GM12891 (cell line): Measurements from ENCODE around the gene TPP2.

Experiments
- PAX5 ChIP-seq: IDR thresholded peaks from 2 replicates; pipeline ENCODE4 v1.6.1; 2011; ENCODE audit warnings: low read length, moderate library complexity, mild to moderate bottlenecking; ENCODE audit not compliant: insufficient read depth, severe bottlenecking
- POLR2A ChIP-seq: IDR thresholded peaks from 2 replicates; pipeline ENCODE4 v1.6.1; 2011; ENCODE audit warnings: low read depth, low read length, control low read depth
- POLR2AphosphoS5 ChIP-seq: IDR thresholded peaks from 2 replicates; pipeline ENCODE4 v1.6.1; 2011; ENCODE audit warnings: low read depth, low read length, control low read depth
- POU2F2 ChIP-seq: IDR thresholded peaks from 2 replicates; pipeline ENCODE4 v1.6.1; 2011; ENCODE audit warnings: low read depth, mild to moderate bottlenecking, control low read depth, low read length, moderate library complexity
- SPI1 ChIP-seq: IDR thresholded peaks from 2 replicates; pipeline ENCODE4 v1.6.1; 2011; ENCODE audit warnings: low read depth, low read length, control low read depth
- TAF1 ChIP-seq: IDR thresholded peaks from 2 replicates; pipeline ENCODE4 v1.6.1; 2011; ENCODE audit warnings: low read depth, low read length, control low read depth

GRCh38 chr13:102696465-102696864 is 99.7 kb downstream of the TPP2 start:
- no peak for TF ChIP-seq POLR2A
- TF ChIP-seq PAX5: no peak
- TF ChIP-seq POLR2AphosphoS5: no peak
- no peak for TF ChIP-seq TAF1
- no peak for TF ChIP-seq SPI1
- no peak for TF ChIP-seq POU2F2
